HepG2 (cell line): ENCODE data around the gene ZNF747. TPM values are rescaled to one million over a fixed set of nuclear protein-coding genes. Genes with fewer than 3 reads are reported as not detected.

Experiments
- CEBPB ChIP-seq: IDR thresholded peaks from 2 replicates; pipeline ENCODE4 v1.6.1; 2011; ENCODE audit warnings: low read depth, low read length, improper control_type of control experiment, borderline replicate concordance
- FOSL2 ChIP-seq: sonication (generic); formaldehyde crosslinking; IDR thresholded peaks from 2 replicates; pipeline ENCODE4 v1.4.0; 2020; ENCODE audit warnings: missing genetic modification reagents
- FOXA1 ChIP-seq, 2 experiments: fragments of 450-650 bp in 1 of 2; sonication (generic) in 1 of 2; formaldehyde crosslinking in 1 of 2; IDR thresholded peaks; 2 replicates each; pipeline versions ENCODE4 v1.4.0 to v1.6.1; 2016 to 2020; ENCODE audit warnings: missing genetic modification reagents in 1 of 2
- GATAD2A ChIP-seq: IDR thresholded peaks from 2 replicates; pipeline ENCODE4 v1.6.1; 2016
- HDAC1 ChIP-seq: sonication (generic); formaldehyde crosslinking; IDR thresholded peaks from 2 replicates; pipeline ENCODE4 v1.5.1; 2020; ENCODE audit warnings: mild to moderate bottlenecking, missing genetic modification reagents
- KLF6 ChIP-seq: IDR thresholded peaks from 2 replicates; pipeline ENCODE4 v1.8.0; 2016; ENCODE audit warnings: missing biosample characterization, missing genetic modification reagents
- SAP130 ChIP-seq: IDR thresholded peaks from 2 replicates; pipeline ENCODE4 v1.6.1; 2016; ENCODE audit warnings: low read depth
- THAP11 ChIP-seq: IDR thresholded peaks from 2 replicates; pipeline ENCODE4 v1.6.1; 2016; ENCODE audit warnings: missing biosample characterization, missing genetic modification reagents
- ZNF121 ChIP-seq: sonication (generic); formaldehyde crosslinking; IDR thresholded peaks from 2 replicates; pipeline ENCODE4 v1.5.0; 2020; ENCODE audit warnings: mild to moderate bottlenecking, missing genetic modification reagents
- ZNF614 ChIP-seq: IDR thresholded peaks from 2 replicates; pipeline ENCODE4 v1.6.1; 2018; ENCODE audit warnings: missing biosample characterization, missing genetic modification reagents, inconsistent platforms, borderline replicate concordance
- ZNF782 ChIP-seq: sonication (generic); formaldehyde crosslinking; IDR thresholded peaks from 2 replicates; pipeline ENCODE4 v1.4.0; 2020; ENCODE audit warnings: missing genetic modification reagents, mild to moderate bottlenecking, borderline replicate concordance
- polyA plus RNA-seq, 8 experiments: library from polyadenylated mRNA; depleted of rRNA in 3 of 8; stranded (reverse) in 7 of 8; unstranded in 1 of 8; fragments of >200 nt; fragmentation: Illumina TruSeq in 4 of 8; extraction: Trizol in 4 of 8; gene quantifications; 2 replicates each; pipeline versions ENCODE4 v1.2.1 to v1.2.3, GENCODE V29; 2011 to 2016; ENCODE audit warnings: low read depth in 4 of 8, missing spikeins in 1 of 8, mixed read lengths in 1 of 8; ENCODE audit not compliant: insufficient read depth in 1 of 8
- total RNA-seq, 5 experiments: library from RNA; depleted of rRNA; stranded (reverse); fragments of >200 nt; fragmentation: Illumina TruSeq; extraction: Trizol; gene quantifications; 2 replicates each; pipeline ENCODE4 v1.2.3, GENCODE V29; 2016; ENCODE audit warnings: low read depth in 1 of 5
- TF ChIP-seq, protein P1 (sequence below): sonication (generic); formaldehyde crosslinking; IDR thresholded peaks from 2 replicates; pipeline ENCODE4 v1.9.0; 2022; ENCODE audit warnings: low read depth, missing genetic modification reagents
- TF ChIP-seq, protein P2 (sequence below): IDR thresholded peaks from 2 replicates; pipeline ENCODE4 v1.6.1; 2016
- TF ChIP-seq, protein P3 (sequence below): sonication (generic); IDR thresholded peaks from 2 replicates; pipeline ENCODE4 v1.6.1; 2016; ENCODE audit warnings: low read depth, borderline replicate concordance
- TF ChIP-seq, protein P4 (sequence below): sonication (generic); formaldehyde crosslinking; conservative IDR thresholded peaks from 2 replicates; pipeline ENCODE4 v1.4.0; 2020; ENCODE audit warnings: mild to moderate bottlenecking, missing genetic modification reagents, moderate library complexity

ZNF747 gene
- total and polyA plus RNA-seq, 2 of the 13 experiments (the other 11 are each of a cell fraction or from before 2014, with no cell fraction given): 7.2 to 10.2 TPM

DNA sequence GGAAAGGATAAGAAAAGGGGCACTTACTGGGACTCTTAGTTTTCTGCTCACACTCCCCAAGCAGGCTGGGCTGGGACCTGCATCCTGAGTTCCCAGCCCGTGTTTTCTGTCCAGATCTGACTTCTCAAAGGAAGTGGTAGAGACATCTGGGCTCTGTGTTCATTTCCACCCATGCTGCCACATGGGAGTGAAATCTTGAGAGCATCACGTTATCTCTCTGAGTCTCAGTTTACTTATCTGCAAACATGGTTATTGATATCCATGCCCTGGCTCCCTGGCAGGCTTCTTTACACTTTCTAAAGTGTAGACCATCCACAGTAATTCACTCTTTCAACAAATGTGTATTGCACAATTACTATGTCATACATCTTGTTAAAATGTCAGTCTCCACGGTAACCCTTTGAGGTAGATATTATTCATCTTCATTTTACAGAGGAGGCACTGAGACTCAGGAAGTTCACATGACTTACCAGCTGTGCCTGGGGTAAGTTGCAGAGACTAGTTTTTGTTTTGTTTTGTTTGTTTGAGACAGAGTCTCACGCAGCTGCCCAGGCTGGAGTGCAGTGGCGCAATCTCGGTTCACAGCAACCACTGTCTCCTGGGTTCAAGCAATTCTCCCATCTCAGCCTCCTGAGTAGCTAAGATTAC lies 33.5 kb upstream of the ZNF747 start (continued):
- TF ChIP-seq ZNF614 (peak; percentile 38; the same call in 1 of the 2 replicates), GATAD2A (CRISPR knock-in tag) (peak; percentile 51), ZNF121 (CRISPR knock-in tag) (peak; percentile 92), SAP130 (CRISPR knock-in tag) (peak; percentile 53; the same call in 1 of the 2 replicates), FOXA1 (IDR thresholded peaks at IDR 0.05) (no peak), FOXA1 (CRISPR knock-in tag; IDR thresholded peaks at IDR 0.05) (peak; percentile 8; the same call in 1 of the 2 replicates), KLF6 (CRISPR knock-in tag) (peak; percentile 35; the same call in 1 of the 2 replicates), FOSL2 (CRISPR knock-in tag) (0 out of 2 replicates have a peak, but pooled peaks have one; percentile 8), ZNF782 (CRISPR knock-in tag) (no peak), HDAC1 (CRISPR knock-in tag) (peak; percentile 42; the same call in 1 of the 2 replicates), CEBPB (peak; percentile 91), THAP11 (no peak)
- TF ChIP-seq, protein P1, sequence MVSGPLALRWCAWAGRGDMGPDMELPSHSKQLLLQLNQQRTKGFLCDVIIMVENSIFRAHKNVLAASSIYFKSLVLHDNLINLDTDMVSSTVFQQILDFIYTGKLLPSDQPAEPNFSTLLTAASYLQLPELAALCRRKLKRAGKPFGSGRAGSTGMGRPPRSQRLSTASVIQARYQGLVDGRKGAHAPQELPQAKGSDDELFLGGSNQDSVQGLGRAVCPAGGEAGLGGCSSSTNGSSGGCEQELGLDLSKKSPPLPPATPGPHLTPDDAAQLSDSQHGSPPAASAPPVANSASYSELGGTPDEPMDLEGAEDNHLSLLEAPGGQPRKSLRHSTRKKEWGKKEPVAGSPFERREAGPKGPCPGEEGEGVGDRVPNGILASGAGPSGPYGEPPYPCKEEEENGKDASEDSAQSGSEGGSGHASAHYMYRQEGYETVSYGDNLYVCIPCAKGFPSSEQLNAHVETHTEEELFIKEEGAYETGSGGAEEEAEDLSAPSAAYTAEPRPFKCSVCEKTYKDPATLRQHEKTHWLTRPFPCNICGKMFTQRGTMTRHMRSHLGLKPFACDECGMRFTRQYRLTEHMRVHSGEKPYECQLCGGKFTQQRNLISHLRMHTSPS: 0 out of 2 replicates have a peak, but pooled peaks have one; percentile 26
- TF ChIP-seq, protein P2, sequence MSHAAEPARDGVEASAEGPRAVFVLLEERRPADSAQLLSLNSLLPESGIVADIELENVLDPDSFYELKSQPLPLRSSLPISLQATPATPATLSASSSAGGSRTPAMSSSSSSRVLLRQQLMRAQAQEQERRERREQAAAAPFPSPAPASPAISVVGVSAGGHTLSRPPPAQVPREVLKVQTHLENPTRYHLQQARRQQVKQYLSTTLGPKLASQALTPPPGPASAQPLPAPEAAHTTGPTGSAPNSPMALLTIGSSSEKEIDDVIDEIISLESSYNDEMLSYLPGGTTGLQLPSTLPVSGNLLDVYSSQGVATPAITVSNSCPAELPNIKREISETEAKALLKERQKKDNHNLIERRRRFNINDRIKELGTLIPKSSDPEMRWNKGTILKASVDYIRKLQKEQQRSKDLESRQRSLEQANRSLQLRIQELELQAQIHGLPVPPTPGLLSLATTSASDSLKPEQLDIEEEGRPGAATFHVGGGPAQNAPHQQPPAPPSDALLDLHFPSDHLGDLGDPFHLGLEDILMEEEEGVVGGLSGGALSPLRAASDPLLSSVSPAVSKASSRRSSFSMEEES: 0 out of 2 replicates have a peak, but pooled peaks have one; percentile 44
- TF ChIP-seq, protein P3, sequence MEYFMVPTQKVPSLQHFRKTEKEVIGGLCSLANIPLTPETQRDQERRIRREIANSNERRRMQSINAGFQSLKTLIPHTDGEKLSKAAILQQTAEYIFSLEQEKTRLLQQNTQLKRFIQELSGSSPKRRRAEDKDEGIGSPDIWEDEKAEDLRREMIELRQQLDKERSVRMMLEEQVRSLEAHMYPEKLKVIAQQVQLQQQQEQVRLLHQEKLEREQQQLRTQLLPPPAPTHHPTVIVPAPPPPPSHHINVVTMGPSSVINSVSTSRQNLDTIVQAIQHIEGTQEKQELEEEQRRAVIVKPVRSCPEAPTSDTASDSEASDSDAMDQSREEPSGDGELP: peak; percentile 73
- TF ChIP-seq, protein P4, sequence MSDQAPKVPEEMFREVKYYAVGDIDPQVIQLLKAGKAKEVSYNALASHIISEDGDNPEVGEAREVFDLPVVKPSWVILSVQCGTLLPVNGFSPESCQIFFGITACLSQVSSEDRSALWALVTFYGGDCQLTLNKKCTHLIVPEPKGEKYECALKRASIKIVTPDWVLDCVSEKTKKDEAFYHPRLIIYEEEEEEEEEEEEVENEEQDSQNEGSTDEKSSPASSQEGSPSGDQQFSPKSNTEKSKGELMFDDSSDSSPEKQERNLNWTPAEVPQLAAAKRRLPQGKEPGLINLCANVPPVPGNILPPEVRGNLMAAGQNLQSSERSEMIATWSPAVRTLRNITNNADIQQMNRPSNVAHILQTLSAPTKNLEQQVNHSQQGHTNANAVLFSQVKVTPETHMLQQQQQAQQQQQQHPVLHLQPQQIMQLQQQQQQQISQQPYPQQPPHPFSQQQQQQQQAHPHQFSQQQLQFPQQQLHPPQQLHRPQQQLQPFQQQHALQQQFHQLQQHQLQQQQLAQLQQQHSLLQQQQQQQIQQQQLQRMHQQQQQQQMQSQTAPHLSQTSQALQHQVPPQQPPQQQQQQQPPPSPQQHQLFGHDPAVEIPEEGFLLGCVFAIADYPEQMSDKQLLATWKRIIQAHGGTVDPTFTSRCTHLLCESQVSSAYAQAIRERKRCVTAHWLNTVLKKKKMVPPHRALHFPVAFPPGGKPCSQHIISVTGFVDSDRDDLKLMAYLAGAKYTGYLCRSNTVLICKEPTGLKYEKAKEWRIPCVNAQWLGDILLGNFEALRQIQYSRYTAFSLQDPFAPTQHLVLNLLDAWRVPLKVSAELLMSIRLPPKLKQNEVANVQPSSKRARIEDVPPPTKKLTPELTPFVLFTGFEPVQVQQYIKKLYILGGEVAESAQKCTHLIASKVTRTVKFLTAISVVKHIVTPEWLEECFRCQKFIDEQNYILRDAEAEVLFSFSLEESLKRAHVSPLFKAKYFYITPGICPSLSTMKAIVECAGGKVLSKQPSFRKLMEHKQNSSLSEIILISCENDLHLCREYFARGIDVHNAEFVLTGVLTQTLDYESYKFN (CRISPR knock-in tag): 0 out of 2 replicates have a peak, but pooled peaks have one; percentile 18
- TF ChIP-seq, all 625 proteins: peak for 26
